Activated CD4-positive, alpha-beta T cell treated with anti-CD3 and anti-CD28 coated beads, Interleukin-2, amount 10 ng/mL, durations not matched to agents 7 days and 5 days (primary cell): ENCODE measurements around the gene TCF3. TPM values are rescaled to one million over a fixed set of nuclear protein-coding genes. Genes with fewer than 3 reads are reported as not detected.

Source experiments
- CTCF ChIA-PET: fragments of 350-600 bp; sonication (Branson Sonifier 250); formaldehyde crosslinking; loops from one replicate; lab custom pipeline; 2021; ENCODE audit warnings: antibody characterized with exemption; lab: Charles Lee
- POLR2A ChIA-PET: fragments of 350-600 bp; sonication (Branson Sonifier 250); formaldehyde crosslinking; loops from one replicate; lab custom pipeline; 2021; ENCODE audit warnings: antibody characterized with exemption; lab: Charles Lee
- DNase-seq: peaks from one replicate; pipeline ENCODE4 v3.0.0-alpha.2; 2020
- H3K27ac Mint-ChIP-seq: one replicate; pipeline ENCODE4 v1.8.0; 2021; ENCODE audit warnings: mild to moderate bottlenecking, moderate library complexity, mixed read lengths
- H3K27me3 Mint-ChIP-seq: one replicate; pipeline ENCODE4 v1.8.0; 2021; ENCODE audit warnings: mixed read lengths
- H3K36me3 Mint-ChIP-seq: one replicate; pipeline ENCODE4 v1.8.0; 2021; ENCODE audit warnings: low read depth, mixed read lengths
- H3K4me1 Mint-ChIP-seq: one replicate; pipeline ENCODE4 v1.8.0; 2021; ENCODE audit warnings: mixed read lengths
- H3K4me3 Mint-ChIP-seq: one replicate; pipeline ENCODE4 v1.8.0; 2021; ENCODE audit warnings: mild to moderate bottlenecking, moderate library complexity, mixed read lengths
- H3K9me3 Mint-ChIP-seq: one replicate; pipeline ENCODE4 v1.8.0; 2021; ENCODE audit warnings: mixed read lengths
- total RNA-seq, 2 experiments: library from RNA; stranded (reverse); gene quantifications; one replicate each; pipeline ENCODE4 v1.2.3, GENCODE V29; 2021

The TCF3 gene
- total RNA-seq, 2 experiments from 2014 or later = 84.5 to 85.9 TPM

DNA sequence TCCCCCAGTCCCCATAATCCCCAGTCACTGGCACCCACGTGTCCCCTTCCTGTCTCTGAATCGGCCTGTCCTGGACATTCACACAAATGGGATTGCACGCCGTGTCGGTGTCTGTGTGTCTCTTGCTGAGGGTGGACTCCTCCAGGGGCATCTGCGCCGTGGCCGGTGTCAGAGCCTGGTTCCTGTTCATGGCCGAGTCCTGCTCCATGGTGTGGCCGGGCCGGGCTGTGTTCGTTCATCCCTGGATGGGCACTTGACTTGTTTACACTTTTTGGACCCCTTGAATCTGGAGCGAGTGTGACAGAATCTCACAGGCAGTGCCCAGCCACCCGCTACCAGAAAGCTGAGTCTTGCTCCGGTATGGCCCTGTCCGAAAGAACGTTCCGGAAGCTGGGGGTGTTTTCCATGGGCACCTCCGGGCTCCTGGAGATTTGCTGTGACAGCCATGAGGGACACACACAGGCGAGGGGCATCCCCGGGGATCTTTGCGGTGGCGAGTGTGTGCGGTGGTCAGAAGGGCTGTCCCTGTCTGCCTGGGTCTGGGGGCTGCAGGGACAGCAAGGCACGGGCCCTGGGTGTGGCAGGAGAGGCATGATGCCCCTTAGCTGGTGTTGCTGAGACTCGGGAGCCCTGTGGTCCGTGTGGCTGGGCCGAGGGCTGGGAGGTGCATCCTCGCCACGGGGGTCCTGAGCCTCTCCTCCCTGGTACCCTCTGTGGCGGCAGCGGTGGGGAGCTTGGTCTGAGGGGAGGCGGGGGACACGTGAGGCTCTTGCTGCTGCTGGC is 77.9 kb downstream of the TCF3 start:
- peaks cover 2% of the 10 kb centered on the region for H3K36me3 Mint-ChIP-seq
- CTCF ChIA-PET = no interaction called here
- DNase-seq = no peak

DNA sequence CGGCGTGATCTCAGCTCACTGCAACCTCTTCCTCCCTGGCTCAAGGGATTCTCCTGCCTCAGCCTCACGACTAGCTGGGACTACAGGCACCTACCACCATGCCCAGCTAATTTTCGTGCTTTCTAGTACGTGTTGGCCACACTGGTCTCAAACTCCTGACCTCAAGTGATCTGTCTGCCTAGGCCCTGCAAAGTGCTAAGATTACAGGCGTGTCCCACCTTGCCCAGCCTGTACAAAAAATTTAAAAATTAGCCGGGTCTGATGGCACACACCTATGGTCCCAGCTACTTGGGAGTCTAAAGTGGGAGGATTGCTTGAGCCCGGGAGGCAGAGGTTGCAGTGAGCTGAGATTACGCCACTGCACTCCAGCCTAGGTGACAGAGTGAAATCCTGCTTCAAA is 79.6 kb downstream of the TCF3 start:
- Mint-ChIP-seq H3K4me3 (no peak overlapping the region), H3K27me3 (peaks cover 12% of the 10 kb centered on the region), H3K4me1 (peaks cover 9% of the 10 kb centered on the region), H3K27ac (no peak overlapping the region), H3K9me3 (no peaks in the 10 kb centered on the region), H3K36me3 (no peaks in the 10 kb centered on the region)
- DNase-seq = no peak
- ChIA-PET POLR2A (no interaction called here), CTCF (no interaction called here)

More for the DNA sequence above, 77.9 kb downstream of the TCF3 start:
- peaks cover 6% of the 10 kb centered on the region for H3K4me1 Mint-ChIP-seq
- H3K27me3 Mint-ChIP-seq = peaks cover 10% of the 10 kb centered on the region
- H3K9me3 Mint-ChIP-seq = no peaks in the 10 kb centered on the region
- POLR2A ChIA-PET = interaction anchor here (0.6 kb wide), 1 partner anchor 93 kb away, joined by 3 read pairs; no protein-coding TSS in a partner anchor
- no peak overlapping the region for H3K27ac Mint-ChIP-seq
- no peak overlapping the region for H3K4me3 Mint-ChIP-seq

DNA sequence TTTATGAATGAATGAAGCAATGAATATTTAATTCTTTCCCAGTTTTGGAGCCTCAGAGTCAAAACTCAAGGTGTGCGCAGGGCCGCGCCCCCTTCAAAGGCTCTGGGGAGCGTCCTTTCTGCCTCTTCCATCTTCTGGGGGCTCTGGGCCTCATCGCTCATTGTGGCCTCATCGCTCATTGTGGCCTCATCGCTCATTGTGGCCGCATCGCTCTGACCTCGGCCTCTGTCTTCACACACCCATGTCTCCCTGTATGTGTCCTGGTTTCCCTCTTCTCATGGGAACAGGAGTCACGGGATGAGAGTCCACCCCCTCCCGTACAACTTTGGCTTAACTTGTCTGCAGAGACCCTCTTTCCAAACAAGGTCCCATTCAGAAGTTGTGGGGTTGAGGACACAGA is 81.1 kb downstream of the TCF3 start:
- Mint-ChIP-seq H3K36me3 (no peaks in the 10 kb centered on the region), H3K27ac (no peak overlapping the region), H3K27me3 (peaks cover 12% of the 10 kb centered on the region), H3K9me3 (no peaks in the 10 kb centered on the region), H3K4me1 (peaks cover 9% of the 10 kb centered on the region), H3K4me3 (no peak overlapping the region)
- no peak for DNase-seq
- CTCF ChIA-PET = no interaction called here
- POLR2A ChIA-PET = no interaction called here

DNA sequence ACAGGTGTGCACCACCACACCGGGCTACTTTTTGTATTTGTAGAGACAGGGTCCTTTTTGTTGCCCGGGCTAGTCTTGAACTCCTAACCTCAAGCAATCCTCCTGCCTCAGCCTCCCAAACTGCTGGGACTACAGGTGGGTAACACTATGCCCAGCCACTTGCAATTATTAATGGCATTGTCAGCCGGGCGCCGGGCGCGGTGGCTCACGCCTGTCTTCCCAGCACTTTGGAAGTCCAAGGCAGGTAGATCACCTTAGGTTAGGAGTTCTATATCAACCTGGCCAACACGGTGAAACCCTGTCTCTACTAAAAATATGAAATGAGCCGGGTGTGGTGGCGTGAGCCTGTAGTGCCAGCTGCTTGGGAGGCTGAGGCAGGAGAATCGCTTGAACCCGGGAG is 81.6 kb downstream of the TCF3 start:
- Mint-ChIP-seq H3K27ac (no peak overlapping the region), H3K36me3 (no peaks in the 10 kb centered on the region), H3K27me3 (peaks cover 12% of the 10 kb centered on the region), H3K4me1 (peaks cover 9% of the 10 kb centered on the region), H3K9me3 (no peaks in the 10 kb centered on the region), H3K4me3 (no peak overlapping the region)
- CTCF ChIA-PET = interaction anchor here (0.6 kb wide), 1 partner anchor 12 kb away, joined by 5 read pairs; no protein-coding TSS in a partner anchor
- POLR2A ChIA-PET = no interaction called here
- DNase-seq = no peak

DNA sequence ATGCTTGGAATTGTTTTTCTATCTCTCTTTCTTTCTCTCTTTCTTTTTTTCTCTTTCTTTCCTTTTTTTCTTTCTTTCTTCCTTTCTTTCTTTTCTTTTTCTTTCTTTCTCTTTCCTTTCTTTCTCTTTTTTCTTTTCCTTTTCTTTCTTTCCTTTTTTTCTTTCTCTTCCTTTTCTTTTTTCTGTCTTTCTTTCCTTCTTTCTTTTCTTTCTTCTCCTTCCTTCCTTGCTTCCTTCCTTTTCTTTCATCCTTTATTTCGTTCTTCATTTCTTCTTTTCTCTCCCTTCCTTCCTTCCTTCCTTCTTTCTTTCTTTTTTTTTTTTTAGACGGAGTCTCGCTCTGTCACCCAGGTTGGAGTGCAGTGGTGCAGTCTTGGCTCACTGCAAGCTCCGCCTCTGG is 82.4 kb downstream of the TCF3 start:
- Mint-ChIP-seq H3K27ac (peak overlapping the region; percentile 41), H3K27me3 (peaks cover 12% of the 10 kb centered on the region)

DNA sequence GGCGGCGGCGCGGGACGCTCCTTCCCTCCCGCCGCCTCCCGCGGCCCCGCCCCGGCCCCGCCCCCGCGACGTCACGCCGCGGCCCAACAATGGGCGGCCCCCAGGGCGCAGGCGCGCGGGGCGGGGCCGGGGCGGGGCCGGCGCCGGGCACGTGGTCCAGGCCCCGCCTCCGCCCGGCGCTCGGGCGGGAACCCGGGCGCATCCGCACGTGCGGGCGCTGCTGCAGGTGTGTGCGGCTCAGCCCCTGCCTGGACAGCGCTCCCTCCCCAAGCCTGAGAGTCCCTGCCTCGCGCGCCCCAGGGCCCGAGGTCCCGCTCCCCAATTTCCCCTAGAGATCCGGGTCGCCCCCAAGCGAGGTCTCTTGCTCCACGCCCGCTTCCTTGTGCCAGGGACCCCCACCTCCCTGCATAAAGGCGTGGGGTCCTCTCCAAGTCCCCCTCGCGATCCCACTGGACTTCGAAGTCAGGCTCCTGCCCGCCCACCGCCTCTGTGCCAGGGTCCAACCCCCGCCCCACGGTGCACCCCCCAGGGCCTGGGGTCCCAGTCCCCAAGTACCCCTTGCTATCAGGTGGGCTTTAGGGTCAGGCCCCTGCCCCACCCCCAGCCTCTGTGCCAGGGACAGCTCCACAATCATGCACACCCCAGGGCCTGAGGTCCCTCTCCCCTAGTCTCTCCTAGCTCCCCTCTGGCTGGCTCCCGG is 83.9 kb downstream of the TCF3 start, which contains the start of gene MEX3D:
Gene MEX3D, minus strand, starts transcription at position 6 of the 700 bp plus-strand sequence. CDS start 267 bp downstream, outside the sequence.
- DNase-seq = peak; percentile 78
- Mint-ChIP-seq H3K4me3 (peak within 1 kb of the TSS; percentile 34), H3K27me3 (peaks cover 13% of the 10 kb centered on the region), H3K36me3 (no peaks in the 10 kb centered on the region), H3K27ac (no peak within 1 kb of the TSS), H3K4me1 (peaks cover 11% of the 10 kb centered on the region), H3K9me3 (no peaks in the 10 kb centered on the region)
- CTCF ChIA-PET = no interaction called here
- POLR2A ChIA-PET = no interaction called here

More for the DNA sequence above, 82.4 kb downstream of the TCF3 start:
- Mint-ChIP-seq H3K4me1 (peaks cover 11% of the 10 kb centered on the region), H3K9me3 (no peaks in the 10 kb centered on the region), H3K4me3 (peak overlapping the region; percentile 40), H3K36me3 (no peaks in the 10 kb centered on the region)
- CTCF ChIA-PET = interaction anchor here (0.7 kb wide), 1 partner anchor 272 kb away, joined by 4 read pairs; no protein-coding TSS in a partner anchor
- DNase-seq = no peak
- POLR2A ChIA-PET = no interaction called here

DNA sequence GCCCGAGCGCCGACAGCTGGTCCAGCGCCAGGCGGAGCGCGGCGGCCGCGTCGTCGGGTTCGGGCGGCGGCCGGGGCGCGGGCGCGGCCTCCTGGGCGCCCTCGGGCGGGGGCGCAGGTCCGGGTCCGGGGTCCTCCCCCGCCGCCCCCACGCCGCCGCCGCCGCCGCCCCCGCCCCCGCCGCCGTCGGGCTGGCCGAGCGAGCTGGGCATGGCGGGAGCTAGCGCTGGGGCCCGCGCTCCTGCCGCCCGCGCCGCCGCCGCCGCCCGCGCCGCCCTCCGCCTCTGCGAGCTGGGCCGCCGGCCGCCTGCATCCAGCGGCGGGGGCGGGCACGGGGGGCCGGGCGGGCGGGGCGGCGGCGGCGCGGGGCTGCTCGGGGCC is 84.6 kb downstream of the TCF3 start:
- Mint-ChIP-seq H3K4me1 (peaks cover 11% of the 10 kb centered on the region), H3K36me3 (no peaks in the 10 kb centered on the region), H3K27ac (no peak overlapping the region), H3K4me3 (no peak overlapping the region), H3K9me3 (no peaks in the 10 kb centered on the region), H3K27me3 (peaks cover 13% of the 10 kb centered on the region)
- DNase-seq = no peak
- CTCF ChIA-PET = no interaction called here
- POLR2A ChIA-PET = no interaction called here

DNA sequence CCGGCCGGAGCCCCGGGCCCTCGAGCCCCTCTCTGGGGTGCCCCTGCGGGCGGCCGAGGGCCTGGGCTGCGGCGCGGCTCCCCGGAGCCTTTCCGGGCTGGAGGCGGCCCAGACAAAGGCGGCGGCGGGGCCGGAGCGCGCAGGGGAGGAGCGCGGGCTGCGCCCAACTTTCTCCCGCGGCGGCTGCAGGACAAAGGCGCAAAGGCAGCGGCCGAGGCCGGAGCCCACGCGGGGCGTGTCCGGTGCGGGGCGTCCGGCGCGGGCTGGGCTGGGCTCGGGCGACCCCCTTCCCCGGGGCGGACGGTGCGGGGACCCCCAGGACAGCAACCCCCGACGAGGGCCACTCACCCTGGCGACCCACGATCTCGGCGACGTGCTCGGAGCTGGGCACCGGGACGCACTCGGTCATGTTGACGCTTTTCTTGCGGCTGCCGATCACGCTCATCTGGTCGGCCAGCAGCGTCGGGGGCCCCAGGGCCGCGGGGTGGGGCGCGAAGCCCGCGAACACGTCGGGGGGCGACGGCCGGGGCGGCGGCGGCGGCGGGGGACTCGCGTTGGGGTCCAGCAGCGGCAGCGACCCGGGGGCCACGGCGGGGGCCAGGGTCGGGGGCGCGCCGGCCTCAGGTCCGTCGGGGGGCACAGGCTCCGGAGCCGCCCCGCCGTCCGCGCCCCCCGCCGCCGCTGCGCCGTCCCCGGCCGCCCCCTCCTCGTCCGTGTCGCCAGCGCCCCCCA is 85.1 kb downstream of the TCF3 start:
- no peak overlapping the region for H3K27ac Mint-ChIP-seq
- peak overlapping the region; percentile 34 for H3K4me3 Mint-ChIP-seq
- peaks cover 11% of the 10 kb centered on the region for H3K4me1 Mint-ChIP-seq
- ChIA-PET CTCF (no interaction called here), POLR2A (no interaction called here)
- H3K9me3 Mint-ChIP-seq = no peaks in the 10 kb centered on the region
- DNase-seq = no peak
- no peaks in the 10 kb centered on the region for H3K36me3 Mint-ChIP-seq
- H3K27me3 Mint-ChIP-seq = peaks cover 13% of the 10 kb centered on the region

DNA sequence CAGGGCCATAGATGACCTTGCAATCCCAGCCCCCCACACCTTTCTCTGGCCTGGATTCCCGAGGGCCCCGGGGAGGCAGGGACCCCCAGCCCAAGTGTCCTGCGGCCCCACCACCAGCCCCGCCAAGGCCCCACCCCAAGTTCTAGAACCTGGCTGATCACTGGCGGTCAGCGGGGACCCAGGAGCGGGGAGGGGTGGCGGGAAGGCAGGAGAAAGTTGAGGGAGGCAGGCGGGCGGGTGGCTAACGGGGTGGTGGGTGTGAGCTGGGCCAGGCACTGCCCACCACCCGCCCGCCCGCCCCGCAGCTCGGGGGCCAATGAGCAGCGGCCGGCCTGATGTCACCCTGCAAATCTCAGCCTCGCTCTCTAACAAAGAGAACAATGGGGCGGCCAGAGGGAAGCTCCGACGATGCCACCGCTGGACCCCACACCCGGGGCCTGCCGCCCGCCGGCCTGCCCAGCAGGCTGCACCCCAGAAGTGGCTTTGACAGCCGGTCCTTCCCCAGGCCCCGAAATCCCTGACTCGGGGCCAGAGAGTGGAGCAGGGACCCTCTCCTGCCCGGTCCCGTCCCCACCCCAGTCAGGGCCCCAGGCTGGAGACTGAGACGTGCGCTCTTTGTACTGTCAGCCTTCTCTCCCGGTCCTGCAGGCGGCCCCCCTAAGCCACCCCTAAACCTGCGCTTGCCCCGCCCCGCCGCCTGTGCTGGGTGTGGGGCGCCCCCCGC is 85.9 kb downstream of the TCF3 start:
- DNase-seq = no peak
- ChIA-PET POLR2A (no interaction called here), CTCF (no interaction called here)
- Mint-ChIP-seq H3K27ac (no peak overlapping the region), H3K36me3 (no peaks in the 10 kb centered on the region), H3K4me1 (peaks cover 11% of the 10 kb centered on the region), H3K4me3 (peak overlapping the region; percentile 27), H3K9me3 (no peaks in the 10 kb centered on the region), H3K27me3 (peaks cover 13% of the 10 kb centered on the region)

DNA sequence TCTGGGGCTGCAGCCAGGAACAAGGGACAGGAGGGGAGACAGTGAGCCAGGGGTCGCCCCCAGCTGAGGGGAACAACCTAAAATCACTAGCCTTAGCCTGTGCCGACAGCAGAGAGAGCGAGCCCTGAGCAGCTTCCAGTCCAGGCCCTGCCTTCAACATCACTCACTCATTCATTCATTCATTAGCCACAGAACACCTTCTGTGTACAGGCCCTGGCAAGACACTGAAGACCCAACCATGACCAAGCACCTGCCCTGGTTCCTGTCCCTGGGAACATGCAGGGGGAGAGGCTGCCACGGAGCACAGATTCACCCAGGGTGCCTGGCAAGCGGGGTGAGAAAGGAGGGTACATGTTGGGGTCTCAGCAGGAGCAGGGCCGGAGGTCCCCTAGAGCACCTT is 89.2 kb downstream of the TCF3 start:
- POLR2A ChIA-PET = no interaction called here
- CTCF ChIA-PET = interaction anchor here (0.6 kb wide), 1 partner anchor 49 kb away, joined by 3 read pairs; no protein-coding TSS in a partner anchor
- Mint-ChIP-seq H3K36me3 (no peaks in the 10 kb centered on the region), H3K27me3 (peaks cover 1% of the 10 kb centered on the region), H3K9me3 (no peaks in the 10 kb centered on the region), H3K4me3 (no peak overlapping the region), H3K27ac (no peak overlapping the region), H3K4me1 (peaks cover 5% of the 10 kb centered on the region)
- DNase-seq = no peak

DNA sequence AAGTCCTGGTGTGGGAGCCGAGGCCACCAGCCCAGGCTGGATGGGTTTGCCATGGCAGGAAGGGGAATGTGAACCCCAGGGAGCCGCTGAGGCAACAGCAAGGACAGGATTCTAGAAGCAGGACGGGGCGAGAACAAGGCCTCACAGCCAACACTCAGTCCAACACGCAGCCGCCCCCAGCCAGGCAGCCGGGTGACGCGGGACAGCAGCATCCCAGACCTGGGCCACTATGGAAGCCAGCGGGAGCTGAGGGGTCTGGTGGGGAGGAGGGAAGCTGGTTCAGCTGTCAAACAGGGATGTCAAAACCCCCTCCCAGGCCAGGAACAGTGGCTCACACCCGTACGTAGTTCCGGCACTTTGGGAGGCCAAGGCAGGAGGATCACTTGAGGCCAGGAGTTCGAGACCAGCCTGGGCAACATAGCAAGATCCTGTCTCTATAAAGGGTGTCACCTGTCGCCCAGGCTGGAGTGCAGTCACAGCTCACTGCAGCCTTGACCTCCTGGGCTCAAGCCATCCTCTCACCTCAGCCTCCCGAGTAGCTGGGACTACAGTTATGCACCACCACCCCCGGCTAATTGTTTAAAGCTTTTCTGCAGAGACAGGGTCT is 91.1 kb downstream of the TCF3 start:
- no peaks in the 10 kb centered on the region for H3K36me3 Mint-ChIP-seq
- no peak for DNase-seq
- H3K4me1 Mint-ChIP-seq = peaks cover 5% of the 10 kb centered on the region
- ChIA-PET CTCF (interaction anchor here (1.0 kb wide), 1 partner anchor 265 kb away, joined by 5 read pairs; no protein-coding TSS in a partner anchor), POLR2A (no interaction called here)
- H3K27me3 Mint-ChIP-seq = peaks cover 1% of the 10 kb centered on the region
- H3K27ac Mint-ChIP-seq = no peak overlapping the region
- H3K4me3 Mint-ChIP-seq = no peak overlapping the region
- no peaks in the 10 kb centered on the region for H3K9me3 Mint-ChIP-seq
